H1 (cell line): ENCODE data around the gene PTPRD. TPM values are rescaled to one million over a fixed set of nuclear protein-coding genes. Genes with fewer than 3 reads are reported as not detected.

Experiments used
- CBX5 ChIP-seq: fragments of 300-800, 300-1000 bp; sonication (generic); IDR thresholded peaks from 2 replicates; pipeline ENCODE4 v1.7.1; 2016; ENCODE audit warnings: antibody characterized with exemption, low read length, low read depth
- EZH2 ChIP-seq: fragments of 200-600 bp; sonication (generic); IDR thresholded peaks from 2 replicates; pipeline ENCODE4 v1.7.1; 2012; ENCODE audit warnings: low read depth, mild to moderate bottlenecking, moderate library complexity, low read length, inconsistent platforms; ENCODE audit not compliant: severe bottlenecking
- GABPA ChIP-seq: IDR thresholded peaks from 2 replicates; pipeline ENCODE4 v1.6.1; 2011; ENCODE audit warnings: mild to moderate bottlenecking, low read length, moderate library complexity, borderline replicate concordance; ENCODE audit not compliant: insufficient read depth
- HDAC6 ChIP-seq: IDR thresholded peaks from one replicate; pipeline ENCODE4 v1.7.1; 2012; ENCODE audit warnings: low read depth, mild to moderate bottlenecking, inconsistent platforms, low read length, moderate library complexity
- JUN ChIP-seq: IDR thresholded peaks from 2 replicates; pipeline ENCODE4 v1.6.1; 2011; ENCODE audit warnings: low read depth, mild to moderate bottlenecking, improper control_type of control experiment, low read length
- KDM4A ChIP-seq: IDR thresholded peaks from one replicate; pipeline ENCODE4 v1.7.1; 2012; ENCODE audit warnings: low read depth, mild to moderate bottlenecking, moderate library complexity, low read length, inconsistent platforms; ENCODE audit not compliant: severe bottlenecking
- KDM5A ChIP-seq: fragments of 200-600 bp; IDR thresholded peaks from 2 replicates; pipeline ENCODE4 v1.7.1; 2012; ENCODE audit warnings: mild to moderate bottlenecking, low read length, inconsistent platforms, mixed read lengths
- PHF8 ChIP-seq: fragments of 200-600 bp; sonication (generic); conservative IDR thresholded peaks from 2 replicates; pipeline ENCODE4 v1.7.1; 2012; ENCODE audit warnings: low read depth, mild to moderate bottlenecking, inconsistent platforms, low read length, moderate library complexity
- RAD21 ChIP-seq, 2 experiments: IDR thresholded peaks in 1 of 2; conservative IDR thresholded peaks in 1 of 2; 2 replicates each; pipeline ENCODE4 v1.6.1; 2011; ENCODE audit warnings: low read depth in 2 of 2, low read length in 2 of 2, improper control_type of control experiment in 1 of 2, inconsistent platforms in 1 of 2, mild to moderate bottlenecking in 1 of 2, moderate library complexity in 1 of 2
- RXRA ChIP-seq: IDR thresholded peaks from 2 replicates; pipeline ENCODE4 v1.6.1; 2011; ENCODE audit warnings: low read depth, mild to moderate bottlenecking, low read length, moderate library complexity; ENCODE audit not compliant: insufficient read depth
- polyA plus RNA-seq, 7 experiments: library from polyadenylated mRNA; depleted of rRNA in 3 of 7; stranded (reverse) in 5 of 7; unstranded in 2 of 7; fragments of >200 nt in 5 of 7; fragments of 200-250 nt in 2 of 7; gene quantifications; 1 replicate in 5 of 7; 2 replicates in 1 of 7; 4 replicates in 1 of 7; pipeline versions ENCODE4 v1.2.1 to v1.2.3, GENCODE V29; 2011 to 2013; ENCODE audit warnings: missing spikeins in 2 of 7, mixed read lengths in 2 of 7
- total RNA-seq: library from RNA; stranded (reverse); fragmentation: NEBNext Ultra II Directional; extraction: Animal tissue kit (Norgen Biotek cat#: 25700); gene quantifications from 2 replicates; pipeline ENCODE4 v1.2.1, GENCODE V29; 2021

The PTPRD gene
- total and polyA plus RNA-seq, 2 of the 8 experiments (the other 6 are each of a cell fraction or from before 2014, with no cell fraction given), result 17.2 to 77.0 TPM

GRCh38 chr9:8434621-8435020, 2178.2 kb downstream of the PTPRD start (continued):
- TF ChIP-seq KDM4A (no peak), JUN (no peak), KDM5A (no peak), RAD21 (IDR thresholded peaks at IDR 0.05 in 1 of 2, conservative IDR thresholded peaks at IDR 0.05 in 1 of 2; ENCODE audit: low read depth in 2 of 2, low read length in 2 of 2) (no peak), HDAC6 (no peak), PHF8 (no peak), GABPA (no peak), RXRA (no peak), EZH2 (no peak), CBX5 (no peak)
